ENCODE data around the gene TENM3. TPM values are rescaled to one million over a fixed set of nuclear protein-coding genes. Genes with fewer than 3 reads are reported as not detected.

Gene TENM3
- total RNA-seq, 2 experiments from 2014 or later, result not detected

DNA sequence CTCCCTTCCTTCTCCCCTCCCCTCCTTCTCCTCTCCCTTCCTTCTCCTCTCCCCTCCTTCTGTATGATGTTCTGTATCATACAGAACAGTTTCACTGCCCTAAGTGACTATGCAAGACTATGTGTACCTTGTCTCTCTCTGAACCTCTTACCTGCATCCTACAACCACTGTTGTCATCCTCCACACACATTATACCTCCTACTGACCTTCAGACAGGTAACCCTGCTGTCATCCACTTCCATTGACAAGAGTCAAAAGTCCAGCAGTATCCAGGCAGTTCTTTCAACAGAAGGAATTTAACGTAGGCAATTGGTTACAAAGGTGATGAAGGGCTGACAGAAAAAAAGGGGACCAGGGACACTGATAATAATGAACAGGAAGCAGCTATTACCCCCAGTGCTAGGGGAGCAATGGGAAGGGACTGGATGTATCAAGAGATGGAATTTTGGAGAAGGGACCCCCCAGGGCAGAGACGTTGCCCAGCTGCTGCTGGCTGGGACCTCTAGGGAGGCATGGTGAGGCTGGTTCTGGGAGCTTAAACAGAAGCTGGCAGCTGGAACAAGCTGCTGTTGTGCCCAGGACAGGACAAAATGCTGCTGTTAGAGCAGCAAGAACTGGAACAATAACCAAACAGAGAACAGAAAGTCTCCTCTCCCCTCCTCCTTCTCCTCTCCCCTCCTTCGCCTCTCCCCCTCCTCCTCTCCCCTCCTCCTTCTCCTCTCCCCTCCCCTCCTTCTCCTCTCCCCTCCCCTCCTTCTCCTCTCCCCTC is 589.3 kb downstream of the TENM3 start:
- no peak overlapping the region for H3K4me3 ChIP-seq (ENCODE audit: low read length)
- H3K27ac Mint-ChIP-seq, result no peak overlapping the region
- POLR2A ChIA-PET, result no interaction called here
- no peak overlapping the region for H3K27ac ChIP-seq (ENCODE audit: low read depth in 1 of 2, low read length in 2 of 2)
- ATAC-seq (ENCODE audit: poor library complexity) (no peak), DNase-seq (no peak)
- H3K4me1 ChIP-seq (ENCODE audit: insufficient read depth, low read length), result no peaks in the 10 kb centered on the region
- H3K27me3 Mint-ChIP-seq, result peaks cover 52% of the 10 kb centered on the region
- peaks cover 0 to 3% of the 10 kb centered on the region in 2 experiments for H3K9me3 ChIP-seq (ENCODE audit: control insufficient read depth in 1 of 2, insufficient read depth in 1 of 2, low read length in 2 of 2)
- no peaks in the 10 kb centered on the region for H3K36me3 Mint-ChIP-seq (ENCODE audit: low read depth)
- peaks cover 23 to 29% of the 10 kb centered on the region in 2 experiments for H3K27me3 ChIP-seq (ENCODE audit: control insufficient read depth in 1 of 2, insufficient read depth in 2 of 2, low read length in 2 of 2)
- CTCF ChIA-PET, result no interaction called here
- no peak overlapping the region for H3K4me3 Mint-ChIP-seq
- no peaks in the 10 kb centered on the region for H3K36me3 ChIP-seq (ENCODE audit: insufficient read depth, low read length)
- intact Hi-C loops (cut with DNase I, micrococcal nuclease), result no loop called here
- TF ChIP-seq, protein P1, sequence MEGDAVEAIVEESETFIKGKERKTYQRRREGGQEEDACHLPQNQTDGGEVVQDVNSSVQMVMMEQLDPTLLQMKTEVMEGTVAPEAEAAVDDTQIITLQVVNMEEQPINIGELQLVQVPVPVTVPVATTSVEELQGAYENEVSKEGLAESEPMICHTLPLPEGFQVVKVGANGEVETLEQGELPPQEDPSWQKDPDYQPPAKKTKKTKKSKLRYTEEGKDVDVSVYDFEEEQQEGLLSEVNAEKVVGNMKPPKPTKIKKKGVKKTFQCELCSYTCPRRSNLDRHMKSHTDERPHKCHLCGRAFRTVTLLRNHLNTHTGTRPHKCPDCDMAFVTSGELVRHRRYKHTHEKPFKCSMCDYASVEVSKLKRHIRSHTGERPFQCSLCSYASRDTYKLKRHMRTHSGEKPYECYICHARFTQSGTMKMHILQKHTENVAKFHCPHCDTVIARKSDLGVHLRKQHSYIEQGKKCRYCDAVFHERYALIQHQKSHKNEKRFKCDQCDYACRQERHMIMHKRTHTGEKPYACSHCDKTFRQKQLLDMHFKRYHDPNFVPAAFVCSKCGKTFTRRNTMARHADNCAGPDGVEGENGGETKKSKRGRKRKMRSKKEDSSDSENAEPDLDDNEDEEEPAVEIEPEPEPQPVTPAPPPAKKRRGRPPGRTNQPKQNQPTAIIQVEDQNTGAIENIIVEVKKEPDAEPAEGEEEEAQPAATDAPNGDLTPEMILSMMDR (IDR thresholded peaks at IDR 0.05), result no peak
- H3K4me1 Mint-ChIP-seq (ENCODE audit: low read depth), result no peaks in the 10 kb centered on the region
- H3K9me3 Mint-ChIP-seq, result no peaks in the 10 kb centered on the region

GRCh38 chr4:182835006-182835740 is 592.0 kb downstream of the TENM3 start:
- H3K4me1 ChIP-seq (ENCODE audit: insufficient read depth, low read length), result no peaks in the 10 kb centered on the region
- H3K36me3 ChIP-seq (ENCODE audit: insufficient read depth, low read length), result no peaks in the 10 kb centered on the region
- peaks cover 28 to 41% of the 10 kb centered on the region in 2 experiments for H3K27me3 ChIP-seq (ENCODE audit: control insufficient read depth in 1 of 2, insufficient read depth in 2 of 2, low read length in 2 of 2)
- peaks cover 54% of the 10 kb centered on the region for H3K27me3 Mint-ChIP-seq
- no peak overlapping the region for H3K27ac ChIP-seq (ENCODE audit: low read depth in 1 of 2, low read length in 2 of 2)
- ChIA-PET CTCF (no interaction called here), POLR2A (no interaction called here)
- no peaks in the 10 kb centered on the region for H3K36me3 Mint-ChIP-seq (ENCODE audit: low read depth)
- no peak for ATAC-seq (ENCODE audit: poor library complexity)
- no peak overlapping the region for H3K27ac Mint-ChIP-seq
- H3K9me3 Mint-ChIP-seq, result no peaks in the 10 kb centered on the region
- H3K4me3 ChIP-seq (ENCODE audit: low read length), result no peak overlapping the region
- no peaks in the 10 kb centered on the region for H3K4me1 Mint-ChIP-seq (ENCODE audit: low read depth)
- H3K4me3 Mint-ChIP-seq, result no peak overlapping the region
- DNase-seq, result no peak
- H3K9me3 ChIP-seq (ENCODE audit: control insufficient read depth in 1 of 2, insufficient read depth in 1 of 2, low read length in 2 of 2), result peaks cover 0 to 3% of the 10 kb centered on the region in 2 experiments
- intact Hi-C loops (cut with DNase I, micrococcal nuclease), result no loop called here
- TF ChIP-seq, protein P1 (IDR thresholded peaks at IDR 0.05), result no peak

DNA sequence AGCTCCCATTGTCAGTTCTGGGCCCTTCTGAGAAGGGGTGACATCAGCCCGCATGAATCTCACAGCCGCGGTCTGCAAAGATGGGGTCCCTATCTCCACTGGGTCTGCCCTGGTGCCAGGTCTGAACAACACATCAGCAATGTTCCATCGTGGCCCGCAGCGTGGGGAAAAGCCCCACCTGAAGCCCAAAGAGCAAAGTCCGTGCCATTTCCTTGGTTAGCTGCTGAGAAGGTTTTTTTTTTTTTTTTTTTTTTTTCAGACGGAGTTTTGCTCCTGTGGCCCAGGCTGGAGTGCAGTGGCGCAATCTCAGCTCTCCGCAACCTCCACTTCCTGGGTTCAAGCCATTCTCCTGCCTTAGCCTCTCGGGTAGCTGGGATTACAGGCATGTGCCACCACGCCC is 594.6 kb downstream of the TENM3 start:
- H3K4me3 ChIP-seq (ENCODE audit: low read length), result no peak overlapping the region
- Mint-ChIP-seq H3K27me3 (peaks cover 49% of the 10 kb centered on the region), H3K4me3 (no peak overlapping the region), H3K4me1 (ENCODE audit: low read depth) (no peaks in the 10 kb centered on the region), H3K27ac (no peak overlapping the region), H3K9me3 (no peaks in the 10 kb centered on the region), H3K36me3 (ENCODE audit: low read depth) (no peaks in the 10 kb centered on the region)
- no peak overlapping the region for H3K27ac ChIP-seq (ENCODE audit: low read depth in 1 of 2, low read length in 2 of 2)
- no peaks in the 10 kb centered on the region for H3K4me1 ChIP-seq (ENCODE audit: insufficient read depth, low read length)
- ChIA-PET CTCF (no interaction called here), POLR2A (no interaction called here)
- intact Hi-C loops (cut with DNase I, micrococcal nuclease), result no loop called here
- DNase-seq (no peak), ATAC-seq (ENCODE audit: poor library complexity) (no peak)
- no peaks in the 10 kb centered on the region for H3K9me3 ChIP-seq (ENCODE audit: control insufficient read depth in 1 of 2, insufficient read depth in 1 of 2, low read length in 2 of 2)
- peaks cover 23 to 29% of the 10 kb centered on the region in 2 experiments for H3K27me3 ChIP-seq (ENCODE audit: control insufficient read depth in 1 of 2, insufficient read depth in 2 of 2, low read length in 2 of 2)
- no peaks in the 10 kb centered on the region for H3K36me3 ChIP-seq (ENCODE audit: insufficient read depth, low read length)
- TF ChIP-seq, protein P1 (IDR thresholded peaks at IDR 0.05), result no peak
